Smooth muscle cell (in vitro differentiated cells): ENCODE data around the gene NEURL1. TPM values are rescaled to one million over a fixed set of nuclear protein-coding genes. Genes with fewer than 3 reads are reported as not detected.

Experiments
- DNase-seq: peaks from one replicate; lab custom pipeline; 2025; ENCODE audit not compliant: unreplicated experiment; lab: John Stamatoyannopoulos, UW
- H2AFZ ChIP-seq: fragments of 200-600 bp; sonication (generic); 2 replicates; pipeline ENCODE4 v1.6.0; 2016; ENCODE audit warnings: antibody characterized with exemption, low read depth, mild to moderate bottlenecking
- H3F3A ChIP-seq: fragments of 200-600 bp; sonication (generic); 2 replicates; pipeline ENCODE4 v1.6.0; 2017; ENCODE audit warnings: antibody characterized with exemption, low read depth
- H3K27ac ChIP-seq: fragments of 200-600 bp; sonication (generic); 2 replicates; pipeline ENCODE4 v1.5.1; 2016; ENCODE audit warnings: low read depth, mild to moderate bottlenecking
- H3K27me3 ChIP-seq: fragments of 200-600 bp; sonication (generic); 2 replicates; pipeline ENCODE4 v1.6.1; 2016; ENCODE audit warnings: low read depth, mild to moderate bottlenecking
- H3K36me3 ChIP-seq: fragments of 200-600 bp; sonication (generic); 2 replicates; pipeline ENCODE4 v1.5.1; 2016; ENCODE audit warnings: low read depth
- H3K4me1 ChIP-seq: fragments of 200-600 bp; sonication (generic); 2 replicates; pipeline ENCODE4 v1.5.1; 2016; ENCODE audit warnings: low read depth
- H3K4me2 ChIP-seq: fragments of 200-600 bp; sonication (generic); 2 replicates; pipeline ENCODE4 v1.6.0; 2016; ENCODE audit warnings: mild to moderate bottlenecking
- H3K4me3 ChIP-seq: fragments of 200-600 bp; sonication (generic); 2 replicates; pipeline ENCODE4 v1.5.1; 2016; ENCODE audit warnings: mild to moderate bottlenecking
- H3K79me2 ChIP-seq: fragments of 200-600 bp; sonication (generic); 2 replicates; pipeline ENCODE4 v1.6.0; 2016; ENCODE audit warnings: low read depth, mild to moderate bottlenecking
- H3K9ac ChIP-seq: fragments of 200-600 bp; sonication (generic); 2 replicates; pipeline ENCODE4 v1.6.0; 2016; ENCODE audit warnings: low read depth
- H3K9me3 ChIP-seq: fragments of 200-600 bp; sonication (generic); replicated peaks from 2 replicates; pipeline ENCODE4 v1.5.1; 2016; ENCODE audit warnings: low read depth
- H4K20me1 ChIP-seq: fragments of 200-600 bp; sonication (generic); 2 replicates; pipeline ENCODE4 v1.6.0; 2016; ENCODE audit warnings: low read depth
- CTCF ChIP-seq: fragments of 200-600 bp; sonication (generic); IDR thresholded peaks from 2 replicates; pipeline ENCODE4 v1.5.1; 2017; ENCODE audit warnings: borderline replicate concordance, mild to moderate bottlenecking, antibody characterized with exemption; ENCODE audit not compliant: insufficient read depth, poor library complexity, severe bottlenecking
- WGBS: methylation state at CpG from one replicate; pipeline ENCODE4 v1.1.7; 2016; ENCODE audit warnings: low lambda C conversion rate; 5-methylcytosine and 5-hydroxymethylcytosine counted together
- polyA plus RNA-seq: library from polyadenylated mRNA; unstranded; fragments of >200 nt; fragmentation: Nextera tagmentation; extraction: Ambion mirVana; gene quantifications from 2 replicates; pipeline ENCODE4 v1.2.1, GENCODE V29; 2016
- total RNA-seq: library from RNA; depleted of rRNA; stranded (reverse); fragments of >200 nt; gene quantifications from 2 replicates; pipeline ENCODE4 v1.2.3, GENCODE V29; 2014

Gene NEURL1
- total and polyA plus RNA-seq, 2 experiments from 2014 or later = 0.04 to 0.91 TPM

DNA sequence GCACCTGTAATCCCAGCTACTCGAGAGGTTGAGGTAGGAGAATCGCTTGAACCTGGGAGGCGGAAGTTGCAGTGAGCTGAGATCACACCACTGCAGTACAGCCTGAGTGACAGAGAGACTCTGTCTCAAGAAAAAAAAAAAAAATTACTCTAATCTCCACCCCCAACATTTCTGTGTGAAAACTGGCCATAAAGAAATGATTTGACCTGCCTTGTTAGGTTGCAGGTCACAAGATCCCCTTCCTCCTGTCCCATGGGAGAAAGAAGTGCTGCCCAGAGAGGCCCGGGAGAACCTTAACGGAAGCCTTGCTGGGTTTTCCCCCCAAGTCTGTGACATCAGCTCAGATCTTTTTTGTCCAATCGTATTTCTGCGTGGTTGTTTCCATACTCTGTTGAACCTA is 26.1 kb upstream of the NEURL1 start:
- Histone ChIP-seq H3K79me2 (no peaks in the 10 kb centered on the region), H3K4me2 (no peak overlapping the region), H3K27me3 (no peaks in the 10 kb centered on the region), H3F3A (no peaks in the 10 kb centered on the region), H3K4me1 (peaks cover 3% of the 10 kb centered on the region), H4K20me1 (no peaks in the 10 kb centered on the region), H2AFZ (no peak overlapping the region), H3K4me3 (no peak overlapping the region), H3K36me3 (no peaks in the 10 kb centered on the region), H3K9ac (no peak overlapping the region), H3K9me3 (no peaks in the 10 kb centered on the region), H3K27ac (no peak overlapping the region)
- WGBS = 91% methylated on average over 7 of the region's 7 CpGs
- no peak for DNase-seq
- no peak for TF ChIP-seq CTCF

- Histone ChIP-seq H2AFZ (no peak overlapping the region), H3K36me3 (no peaks in the 10 kb centered on the region), H3K27me3 (no peaks in the 10 kb centered on the region), H3K9me3 (no peaks in the 10 kb centered on the region), H3K79me2 (no peaks in the 10 kb centered on the region), H3K27ac (no peak overlapping the region), H3K4me2 (no peak overlapping the region), H3K9ac (no peak overlapping the region), H3K4me1 (peaks cover 3% of the 10 kb centered on the region), H4K20me1 (no peaks in the 10 kb centered on the region), H3K4me3 (no peak overlapping the region), H3F3A (no peaks in the 10 kb centered on the region)
- DNase-seq = no peak
- WGBS = 88% methylated on average over 5 of the region's 5 CpGs
- no peak for TF ChIP-seq CTCF
These were observed 24.3 kb upstream of the NEURL1 start for GRCh38 chr10:103469201-103469600.

DNA sequence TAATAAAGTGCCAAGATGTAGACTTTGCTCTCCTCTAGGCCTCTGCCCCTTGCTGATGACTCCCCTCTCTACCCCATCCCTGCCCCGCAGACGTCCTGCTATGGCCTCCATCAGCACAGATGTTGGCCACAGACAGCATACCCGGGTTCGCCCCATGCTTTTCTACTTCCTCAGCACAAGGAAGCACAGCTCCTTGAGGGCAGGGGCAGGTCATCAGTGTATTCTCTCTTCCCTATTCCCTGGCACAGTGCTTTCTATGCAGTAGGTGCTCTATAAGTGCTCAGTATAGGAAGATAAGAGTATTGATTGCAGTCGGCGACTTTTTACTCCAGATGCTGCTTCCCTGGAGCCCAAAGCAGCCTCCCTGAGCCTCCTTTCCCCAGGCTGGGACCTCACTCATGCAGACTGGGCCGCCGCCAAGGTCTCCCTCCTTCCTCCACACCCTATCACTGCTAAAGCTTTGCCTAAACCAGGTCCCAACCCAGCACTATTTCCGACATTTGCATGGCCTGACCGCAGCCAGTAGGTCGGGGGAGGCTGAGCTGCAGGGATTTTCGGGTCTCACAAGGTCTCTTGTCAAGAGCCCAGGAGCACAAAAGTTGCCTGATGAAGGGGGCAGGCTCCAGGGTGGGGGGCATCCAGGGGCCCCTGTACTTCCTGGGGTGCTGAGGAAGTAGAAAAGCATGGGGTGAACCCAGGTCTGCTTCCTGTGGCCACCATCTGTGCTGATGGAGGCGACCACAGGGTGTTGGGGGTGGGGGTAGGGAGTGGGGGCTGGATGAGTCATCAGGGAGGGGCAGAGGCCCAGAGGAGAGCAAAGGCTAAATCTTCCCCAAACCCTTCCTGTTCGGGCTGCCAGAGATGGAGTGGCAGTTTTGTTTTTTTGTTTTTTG is 22.5 kb upstream of the NEURL1 start:
- DNase-seq = no peak
- no peak overlapping the region for H3K9ac ChIP-seq
- no peaks in the 10 kb centered on the region for H3K36me3 ChIP-seq
- H3K27ac ChIP-seq = no peak overlapping the region
- 60% methylated on average over 14 of the region's 14 CpGs for WGBS
- peak overlapping the region; percentile 17 for H3K4me2 ChIP-seq
- no peaks in the 10 kb centered on the region for H3K79me2 ChIP-seq
- no peaks in the 10 kb centered on the region for H3F3A ChIP-seq
- no peak for TF ChIP-seq CTCF
- no peaks in the 10 kb centered on the region for H3K9me3 ChIP-seq
- no peak overlapping the region for H2AFZ ChIP-seq
- H3K27me3 ChIP-seq = no peaks in the 10 kb centered on the region
- peaks cover 3% of the 10 kb centered on the region for H3K4me1 ChIP-seq
- H4K20me1 ChIP-seq = no peaks in the 10 kb centered on the region
- no peak overlapping the region for H3K4me3 ChIP-seq

DNA sequence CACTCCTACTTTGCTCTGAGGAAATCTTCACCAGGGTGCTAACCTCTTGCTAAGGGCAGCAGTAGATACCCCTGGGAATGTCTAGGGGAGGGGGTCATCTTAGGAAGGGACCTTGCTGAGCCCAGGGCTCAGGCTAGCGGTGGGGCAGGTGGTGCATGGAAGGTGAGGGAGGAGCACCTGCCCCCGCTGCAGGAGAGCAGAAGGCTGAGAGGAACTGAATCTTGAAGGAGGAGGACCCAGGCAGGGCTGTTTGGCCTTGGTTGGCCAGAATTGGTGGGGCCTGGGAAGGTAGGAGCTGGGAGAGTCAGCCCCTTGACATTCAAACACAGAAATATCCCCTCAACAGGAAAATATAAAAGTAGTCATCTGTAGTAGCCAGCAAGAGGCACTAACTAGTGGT is 21.5 kb upstream of the NEURL1 start:
- no peak for TF ChIP-seq CTCF
- Histone ChIP-seq H3K27me3 (no peaks in the 10 kb centered on the region), H3K9me3 (no peaks in the 10 kb centered on the region), H3K4me3 (no peak overlapping the region), H3F3A (no peaks in the 10 kb centered on the region), H3K27ac (no peak overlapping the region), H3K4me1 (peaks cover 6% of the 10 kb centered on the region), H3K79me2 (no peaks in the 10 kb centered on the region), H3K4me2 (no peak overlapping the region), H3K36me3 (no peaks in the 10 kb centered on the region), H3K9ac (no peak overlapping the region), H2AFZ (no peak overlapping the region), H4K20me1 (no peaks in the 10 kb centered on the region)
- DNase-seq = no peak
- WGBS = 88% methylated on average over 2 of the region's 2 CpGs
